ENCODE results near the gene SKOR1.

Gene SKOR1

GRCh38 chr15:67820122-67820991, 5.0 kb upstream of the SKOR1 start:
- DNase-seq: no peak

- DNase-seq: no peak
Observed at GRCh38 chr15:67820992-67821783, 4.1 kb upstream of the SKOR1 start.

- DNase-seq: no peak
Observed at GRCh38 chr15:67821784-67822440, 3.4 kb upstream of the SKOR1 start.

GRCh38 chr15:67822537-67823313, 2.6 kb upstream of the SKOR1 start:
- no peak for DNase-seq

- DNase-seq: no peak
Observed at GRCh38 chr15:67823314-67824196, 1.8 kb upstream of the SKOR1 start.

- no peak for DNase-seq
Observed at GRCh38 chr15:67824197-67824968, 926 bp upstream of the SKOR1 start.

- DNase-seq: no peak
Observed at GRCh38 chr15:67825881-67826716, 790 bp downstream of the SKOR1 start.

GRCh38 chr15:67826717-67827561, 1.6 kb downstream of the SKOR1 start:
- DNase-seq: no peak

- no peak for DNase-seq
Observed at GRCh38 chr15:67827562-67828277, 2.4 kb downstream of the SKOR1 start.

GRCh38 chr15:67828278-67828968, 3.1 kb downstream of the SKOR1 start:
- DNase-seq: no peak

- DNase-seq: no peak
Observed at GRCh38 chr15:67828969-67829646, 3.8 kb downstream of the SKOR1 start.

GRCh38 chr15:67829647-67830504, 4.6 kb downstream of the SKOR1 start:
- no peak for DNase-seq

- no peak for DNase-seq
Observed at GRCh38 chr15:67831363-67831762, 6.1 kb downstream of the SKOR1 start.

GRCh38 chr15:67832031-67832551, 6.8 kb downstream of the SKOR1 start:
- DNase-seq: no peak

- no peak for DNase-seq
Observed at GRCh38 chr15:67832897-67833709, 7.8 kb downstream of the SKOR1 start.
